HepG2 (cell line): ENCODE data around the gene COX4I2. TPM values are rescaled to one million over a fixed set of nuclear protein-coding genes. Genes with fewer than 3 reads are reported as not detected.

Experiments
- ARID3A ChIP-seq: IDR thresholded peaks from 2 replicates; pipeline ENCODE4 v1.6.1; 2012; ENCODE audit warnings: low read depth, low read length, improper control_type of control experiment
- ARID5B ChIP-seq: IDR thresholded peaks from 2 replicates; pipeline ENCODE4 v1.4.0; 2020; ENCODE audit warnings: mild to moderate bottlenecking, missing genetic modification reagents
- ESRRA ChIP-seq: sonication (generic); formaldehyde crosslinking; IDR thresholded peaks from 2 replicates; pipeline ENCODE4 v1.5.1; 2020; ENCODE audit warnings: mild to moderate bottlenecking, low read depth, missing genetic modification reagents
- HIC2 ChIP-seq: sonication (generic); formaldehyde crosslinking; IDR thresholded peaks from 2 replicates; pipeline ENCODE4 v1.9.0; 2022; ENCODE audit warnings: low read depth, missing genetic modification reagents
- HMG20A ChIP-seq: IDR thresholded peaks from 2 replicates; pipeline ENCODE4 v1.6.1; 2016; ENCODE audit warnings: borderline replicate concordance
- HMG20B ChIP-seq: conservative IDR thresholded peaks from 2 replicates; pipeline ENCODE4 v1.6.1; 2016; ENCODE audit warnings: missing genetic modification reagents, missing compliant biosample characterization
- KDM6A ChIP-seq: IDR thresholded peaks from 2 replicates; pipeline ENCODE4 v1.6.1; 2016; ENCODE audit warnings: low read depth
- NCOR1 ChIP-seq: fragments of 200-600 bp; sonication (generic); IDR thresholded peaks from 2 replicates; pipeline ENCODE4 v1.7.0; 2017; ENCODE audit warnings: antibody characterized with exemption, low read length, borderline replicate concordance
- POLR2G ChIP-seq: fragments of 200-400 bp; formaldehyde crosslinking; IDR thresholded peaks from 2 replicates; pipeline ENCODE4 v1.6.1; 2018; ENCODE audit warnings: mild to moderate bottlenecking, low read depth, low read length, moderate library complexity
- PTBP1 ChIP-seq: fragments of 200-400 bp; formaldehyde crosslinking; IDR thresholded peaks from 2 replicates; pipeline ENCODE4 v1.6.1; 2018; ENCODE audit warnings: low read length, low read depth; ENCODE audit not compliant: poor library complexity, severe bottlenecking
- SIX4 ChIP-seq: sonication (generic); formaldehyde crosslinking; IDR thresholded peaks from 2 replicates; pipeline ENCODE4 v1.4.0; 2020; ENCODE audit warnings: missing genetic modification reagents
- TRAFD1 ChIP-seq: sonication (generic); formaldehyde crosslinking; IDR thresholded peaks from 2 replicates; pipeline ENCODE4 v1.5.1; 2020; ENCODE audit warnings: missing genetic modification reagents, mild to moderate bottlenecking, borderline replicate concordance
- ZNF280D ChIP-seq: sonication (generic); formaldehyde crosslinking; IDR thresholded peaks from 2 replicates; pipeline ENCODE4 v1.5.1; 2020; ENCODE audit warnings: mild to moderate bottlenecking, missing genetic modification reagents
- ZNF354B ChIP-seq: sonication (generic); formaldehyde crosslinking; IDR thresholded peaks from 2 replicates; pipeline ENCODE4 v1.8.0; 2022; ENCODE audit warnings: mild to moderate bottlenecking, missing genetic modification reagents
- ZNF614 ChIP-seq: IDR thresholded peaks from 2 replicates; pipeline ENCODE4 v1.6.1; 2018; ENCODE audit warnings: missing biosample characterization, missing genetic modification reagents, inconsistent platforms, borderline replicate concordance
- polyA plus RNA-seq, 8 experiments: library from polyadenylated mRNA; depleted of rRNA in 3 of 8; stranded (reverse) in 7 of 8; unstranded in 1 of 8; fragments of >200 nt; fragmentation: Illumina TruSeq in 4 of 8; extraction: Trizol in 4 of 8; gene quantifications; 2 replicates each; pipeline versions ENCODE4 v1.2.1 to v1.2.3, GENCODE V29; 2011 to 2016; ENCODE audit warnings: low read depth in 4 of 8, missing spikeins in 1 of 8, mixed read lengths in 1 of 8; ENCODE audit not compliant: insufficient read depth in 1 of 8
- total RNA-seq, 5 experiments: library from RNA; depleted of rRNA; stranded (reverse); fragments of >200 nt; fragmentation: Illumina TruSeq; extraction: Trizol; gene quantifications; 2 replicates each; pipeline ENCODE4 v1.2.3, GENCODE V29; 2016; ENCODE audit warnings: low read depth in 1 of 5

The COX4I2 gene
- total and polyA plus RNA-seq, 2 of the 13 experiments (the other 11 are each of a cell fraction or from before 2014, with no cell fraction given): 1.1 TPM; not detected in 1

GRCh38 chr20:31593221-31594001 is 44.3 kb upstream of the COX4I2 start (continued):
- TF ChIP-seq HIC2 (CRISPR knock-in tag) (peak; percentile 98), ZNF280D (CRISPR knock-in tag) (0 out of 2 replicates have a peak, but pooled peaks have one; percentile 40), ARID5B (CRISPR knock-in tag) (peak; percentile 22; the same call in 1 of the 2 replicates), SIX4 (CRISPR knock-in tag) (peak; percentile 24; the same call in 1 of the 2 replicates), POLR2G (peak; percentile 57; the same call in 1 of the 2 replicates), PTBP1 (no peak), TRAFD1 (CRISPR knock-in tag) (0 out of 2 replicates have a peak, but pooled peaks have one; percentile 34), KDM6A (CRISPR knock-in tag) (peak; percentile 43), HMG20B (CRISPR knock-in tag) (peak; percentile 13; the same call in 1 of the 2 replicates), ESRRA (CRISPR knock-in tag) (no peak), ARID3A (peak; percentile 20; the same call in 1 of the 2 replicates), ZNF354B (CRISPR knock-in tag) (no peak), HMG20A (CRISPR knock-in tag) (peak; percentile 20; the same call in 1 of the 2 replicates), ZNF614 (CRISPR knock-in tag) (peak; percentile 92), NCOR1 (peak; percentile 16; the same call in 1 of the 2 replicates)
